BJ (cell line): ENCODE results near the gene ADAMTS17. TPM values are rescaled to one million over a fixed set of nuclear protein-coding genes. Genes with fewer than 3 reads are reported as not detected.

ENCODE experiments used
- CTCF ChIA-PET: fragments of 350-600 bp; formaldehyde crosslinking; extraction: SDS; loops from one replicate; lab custom pipeline; 2021; ENCODE audit warnings: antibody characterized with exemption, inconsistent platforms; lab: Yijun Ruan, JAX
- POLR2A ChIA-PET: fragments of 300-600 bp; sonication (Branson Sonifier 250); formaldehyde crosslinking; extraction: SDS; loops from one replicate; lab custom pipeline; 2021; ENCODE audit warnings: antibody characterized with exemption; lab: Charles Lee
- DNase-seq: peaks from one replicate; pipeline ENCODE4 v3.0.0-alpha.2; 2011; ENCODE audit warnings: low read depth
- H3K27me3 ChIP-seq: 2 replicates; pipeline ENCODE4 v1.6.0; 2011; ENCODE audit warnings: low read length; ENCODE audit not compliant: control insufficient read depth, insufficient read depth
- H3K36me3 ChIP-seq: 2 replicates; pipeline ENCODE4 v1.5.1; 2011; ENCODE audit warnings: low read length; ENCODE audit not compliant: control insufficient read depth, insufficient read depth
- H3K4me3 ChIP-seq: 2 replicates; pipeline ENCODE4 v1.5.1; 2011; ENCODE audit warnings: low read depth, mild to moderate bottlenecking, control low read depth, low read length
- CTCF ChIP-seq: IDR thresholded peaks from 2 replicates; pipeline ENCODE4 v1.5.1; 2011; ENCODE audit warnings: low read depth, mild to moderate bottlenecking, control low read depth, inconsistent platforms, low read length, moderate library complexity; ENCODE audit not compliant: insufficient read depth
- polyA plus RNA-seq: library from polyadenylated mRNA; depleted of rRNA; stranded (reverse); fragments of >200 nt; gene quantifications from 2 replicates; pipeline ENCODE4 v1.2.3, GENCODE V29; 2011

The ADAMTS17 gene
- polyA plus RNA-seq, 1 experiment, result not detected

- DNase-seq, result no peak
- TF ChIP-seq CTCF, result no peak
- ChIA-PET CTCF (no interaction called here), POLR2A (no interaction called here)
- Histone ChIP-seq H3K36me3 (no peaks in the 10 kb centered on the region), H3K4me3 (no peak overlapping the region), H3K27me3 (no peaks in the 10 kb centered on the region)
Measured at GRCh38 chr15:99983886-99984286, 357.9 kb downstream of the ADAMTS17 start.

GRCh38 chr15:99983171-99983885, 358.4 kb downstream of the ADAMTS17 start:
- no peaks in the 10 kb centered on the region for H3K36me3 ChIP-seq
- no peak overlapping the region for H3K4me3 ChIP-seq
- DNase-seq, result no peak
- ChIA-PET CTCF (no interaction called here), POLR2A (no interaction called here)
- H3K27me3 ChIP-seq, result no peaks in the 10 kb centered on the region
- no peak for TF ChIP-seq CTCF

- Histone ChIP-seq H3K27me3 (no peaks in the 10 kb centered on the region), H3K4me3 (no peak overlapping the region), H3K36me3 (no peaks in the 10 kb centered on the region)
- no peak for TF ChIP-seq CTCF
- POLR2A ChIA-PET, result no interaction called here
- DNase-seq, result no peak
- CTCF ChIA-PET, result no interaction called here
Measured at GRCh38 chr15:99982662-99983061, 359.1 kb downstream of the ADAMTS17 start.

DNA sequence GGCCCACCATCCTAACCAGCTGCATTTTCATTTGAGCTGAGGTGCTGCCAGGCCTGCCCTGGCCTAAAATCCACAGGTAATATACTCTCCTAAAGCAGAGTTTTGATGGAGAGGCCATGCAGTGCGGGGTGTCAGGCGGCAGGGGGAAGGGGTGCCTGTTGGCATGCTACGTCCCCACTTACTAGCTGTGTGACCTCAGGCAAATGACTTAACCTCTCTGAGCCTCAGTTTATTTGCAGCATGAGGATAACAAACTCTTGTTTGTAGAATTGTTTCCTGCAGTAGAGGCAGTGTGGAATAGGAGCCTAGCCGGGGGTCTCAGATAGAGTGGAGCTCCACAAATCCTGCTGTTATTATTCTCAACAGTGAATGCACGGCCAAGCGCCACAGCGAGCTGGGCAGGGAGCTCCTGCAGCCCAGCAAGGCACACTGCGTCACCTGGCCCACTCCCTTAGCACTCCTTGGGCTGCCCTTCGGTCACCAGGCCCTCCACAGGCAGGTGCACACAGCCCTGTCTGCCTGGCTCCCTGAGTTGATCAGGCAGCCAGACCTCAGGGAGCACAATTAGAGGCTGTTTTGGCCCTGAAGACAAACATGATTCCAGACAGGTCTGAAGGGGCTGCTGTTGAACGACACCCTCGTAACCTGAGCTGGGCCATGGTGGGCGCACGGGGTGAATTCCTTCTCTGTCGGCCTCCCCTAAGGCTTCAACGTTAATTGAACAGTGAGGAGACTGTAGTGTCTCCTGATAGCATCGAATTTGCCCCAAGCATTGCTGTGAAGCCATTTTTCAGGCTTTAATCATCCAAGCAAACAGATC, 359.7 kb downstream of the ADAMTS17 start:
- POLR2A ChIA-PET, result no interaction called here

More for the DNA sequence above, 359.7 kb downstream of the ADAMTS17 start:
- TF ChIP-seq CTCF, result no peak
- DNase-seq, result no peak
- Histone ChIP-seq H3K4me3 (no peak overlapping the region), H3K27me3 (no peaks in the 10 kb centered on the region), H3K36me3 (no peaks in the 10 kb centered on the region)
- CTCF ChIA-PET, result no interaction called here
